ENCODE results near the gene CHCHD3.

DNA sequence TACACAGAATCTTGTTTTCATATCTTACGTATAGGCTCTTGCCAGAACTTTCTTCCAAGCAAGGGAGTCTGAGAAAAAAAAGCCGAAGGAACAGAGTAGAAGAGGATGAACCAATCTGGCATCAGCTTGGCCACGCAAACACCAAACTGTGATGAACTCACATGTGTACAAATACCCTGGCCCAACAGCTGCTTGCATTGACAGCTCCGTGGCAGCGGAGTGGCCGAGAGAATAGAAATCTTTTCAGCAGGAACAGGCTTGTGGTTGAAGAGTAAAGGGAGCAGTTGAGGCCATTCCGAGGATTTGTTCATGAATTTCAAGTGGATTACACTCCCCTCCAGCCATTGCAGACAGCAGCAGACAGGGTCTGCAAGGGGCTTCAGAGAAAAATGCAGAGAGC lies 331.8 kb downstream of the CHCHD3 start:
- no peak for TF ChIP-seq EZH2 (IDR thresholded peaks at IDR 0.05; ENCODE audit: low read length)
- TF ChIP-seq, protein P1, sequence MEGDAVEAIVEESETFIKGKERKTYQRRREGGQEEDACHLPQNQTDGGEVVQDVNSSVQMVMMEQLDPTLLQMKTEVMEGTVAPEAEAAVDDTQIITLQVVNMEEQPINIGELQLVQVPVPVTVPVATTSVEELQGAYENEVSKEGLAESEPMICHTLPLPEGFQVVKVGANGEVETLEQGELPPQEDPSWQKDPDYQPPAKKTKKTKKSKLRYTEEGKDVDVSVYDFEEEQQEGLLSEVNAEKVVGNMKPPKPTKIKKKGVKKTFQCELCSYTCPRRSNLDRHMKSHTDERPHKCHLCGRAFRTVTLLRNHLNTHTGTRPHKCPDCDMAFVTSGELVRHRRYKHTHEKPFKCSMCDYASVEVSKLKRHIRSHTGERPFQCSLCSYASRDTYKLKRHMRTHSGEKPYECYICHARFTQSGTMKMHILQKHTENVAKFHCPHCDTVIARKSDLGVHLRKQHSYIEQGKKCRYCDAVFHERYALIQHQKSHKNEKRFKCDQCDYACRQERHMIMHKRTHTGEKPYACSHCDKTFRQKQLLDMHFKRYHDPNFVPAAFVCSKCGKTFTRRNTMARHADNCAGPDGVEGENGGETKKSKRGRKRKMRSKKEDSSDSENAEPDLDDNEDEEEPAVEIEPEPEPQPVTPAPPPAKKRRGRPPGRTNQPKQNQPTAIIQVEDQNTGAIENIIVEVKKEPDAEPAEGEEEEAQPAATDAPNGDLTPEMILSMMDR (optimal IDR thresholded peaks at IDR 0.05 in 1 of 3, IDR thresholded peaks at IDR 0.05 in 1 of 3, conservative IDR thresholded peaks at IDR 0.05 in 1 of 3; ENCODE audit: extremely low read depth in 1 of 3, insufficient read depth in 2 of 3, low read length in 3 of 3): no peak
